Naive thymus-derived CD8-positive, alpha-beta T cell (primary cell): Measurements from ENCODE around the gene ZNF200. TPM values are rescaled to one million over a fixed set of nuclear protein-coding genes. Genes with fewer than 3 reads are reported as not detected.

Source experiments
- polyA plus RNA-seq, 3 donors: library from polyadenylated mRNA; unstranded; fragments of 300-500 nt; fragmentation: Illumina TruSeq; gene quantifications; one replicate each; pipeline ENCODE4 v1.2.3, GENCODE V29; 2021
- total RNA-seq, 8 experiments: library from RNA in 2 of 8; stranded (reverse) in 2 of 8; gene quantifications; one replicate each; pipeline ENCODE4 v1.2.3 and lab custom pipeline; 2021 to 2026

Gene ZNF200
- total and polyA plus RNA-seq, 5 experiments from 2014 or later, result 6.8 to 25.8 (median 14.3) TPM

Other genes with a start within 250 kb of the ZNF200 start
- not detected for gene CLDN9, start 222.2 kb downstream of the ZNF200 start, total RNA-seq
- not detected for gene CLDN9, start 222.2 kb downstream of the ZNF200 start, polyA plus RNA-seq
- gene CLDN6, start 217.0 kb downstream of the ZNF200 start, total RNA-seq, result not detected
- not detected for gene CLDN6, start 217.0 kb downstream of the ZNF200 start, polyA plus RNA-seq
- gene TNFRSF12A, start 214.8 kb downstream of the ZNF200 start, total RNA-seq, result under 1 TPM in 1 of 2 experiments, not detected in 1; 0.57 TPM
- under 1 TPM in 1 of 3 donors, not detected in 2; 0.33 TPM for gene TNFRSF12A, start 214.8 kb downstream of the ZNF200 start, polyA plus RNA-seq
- gene HCFC1R1, start 211.2 kb downstream of the ZNF200 start, total RNA-seq, result 10 to 100 TPM; 14.0 to 15.1 TPM
- gene HCFC1R1, start 211.2 kb downstream of the ZNF200 start, polyA plus RNA-seq, result 10 to 100 TPM; 13.1 to 16.5 (median 16.5) TPM
- 10 to 100 TPM; 24.2 to 24.9 TPM for gene THOC6, start 211.1 kb downstream of the ZNF200 start, total RNA-seq
- 10 to 100 TPM; 45.2 to 59.0 (median 58.8) TPM for gene THOC6, start 211.1 kb downstream of the ZNF200 start, polyA plus RNA-seq
- not detected for gene BICDL2, start 198.2 kb downstream of the ZNF200 start, total RNA-seq
- not detected for gene BICDL2, start 198.2 kb downstream of the ZNF200 start, polyA plus RNA-seq
- gene MMP25, start 188.6 kb downstream of the ZNF200 start, total RNA-seq, result under 1 TPM; 0.38 to 0.60 TPM
- gene MMP25, start 188.6 kb downstream of the ZNF200 start, polyA plus RNA-seq, result under 1 TPM; 0.36 to 0.94 (median 0.60) TPM
- gene IL32, start 169.5 kb downstream of the ZNF200 start, total RNA-seq, result 100 to 1,000 TPM; 363 to 375 TPM
- 1,000 to 10,000 TPM; 1,686 to 2,118 (median 1,952) TPM for gene IL32, start 169.5 kb downstream of the ZNF200 start, polyA plus RNA-seq
- under 1 TPM in 1 of 2 experiments, not detected in 1; 0.26 TPM for gene ZSCAN10, start 135.9 kb downstream of the ZNF200 start, total RNA-seq
- not detected for gene ZSCAN10, start 135.9 kb downstream of the ZNF200 start, polyA plus RNA-seq
- not detected for gene ZNF205, start 122.6 kb downstream of the ZNF200 start, total RNA-seq
- gene ZNF205, start 122.6 kb downstream of the ZNF200 start, polyA plus RNA-seq, result not detected
- gene ZNF213, start 100.1 kb downstream of the ZNF200 start, total RNA-seq, result 1 to 10 TPM; 8.9 to 9.2 TPM
- 1 to 10 TPM in 1 of 3 donors, under 1 TPM in 2; 0.27 to 2.5 (median 0.90) TPM for gene ZNF213, start 100.1 kb downstream of the ZNF200 start, polyA plus RNA-seq
- gene OR1F1, start 47.0 kb downstream of the ZNF200 start, total RNA-seq, result not detected
- not detected for gene OR1F1, start 47.0 kb downstream of the ZNF200 start, polyA plus RNA-seq
- gene MEFV, start 21.5 kb upstream of the ZNF200 start, total RNA-seq, result under 1 TPM; 0.41 to 0.60 TPM
- gene MEFV, start 21.5 kb upstream of the ZNF200 start, polyA plus RNA-seq, result not detected
- gene ZNF263, start 48.3 kb upstream of the ZNF200 start, total RNA-seq, result 10 to 100 TPM; 53.5 to 60.1 TPM
- 10 to 100 TPM; 33.9 to 62.2 (median 54.2) TPM for gene ZNF263, start 48.3 kb upstream of the ZNF200 start, polyA plus RNA-seq
- gene TIGD7, start 70.3 kb upstream of the ZNF200 start, total RNA-seq, result 10 to 100 TPM; 12.6 to 15.6 TPM
- 1 to 10 TPM; 5.8 to 7.0 (median 5.8) TPM for gene TIGD7, start 70.3 kb upstream of the ZNF200 start, polyA plus RNA-seq
- 100 to 1,000 TPM; 117 to 128 TPM for gene ZNF75A, start 70.3 kb upstream of the ZNF200 start, total RNA-seq
- 10 to 100 TPM; 18.2 to 32.3 (median 23.6) TPM for gene ZNF75A, start 70.3 kb upstream of the ZNF200 start, polyA plus RNA-seq
- not detected for gene OR2C1, start 120.7 kb upstream of the ZNF200 start, total RNA-seq
- under 1 TPM in 2 of 3 donors, not detected in 1; 0.39 TPM for gene OR2C1, start 120.7 kb upstream of the ZNF200 start, polyA plus RNA-seq
- gene ZSCAN32, start 165.8 kb upstream of the ZNF200 start, total RNA-seq, result 10 to 100 TPM; 26.8 to 28.4 TPM
- gene ZSCAN32, start 165.8 kb upstream of the ZNF200 start, polyA plus RNA-seq, result 10 to 100 TPM in 2 of 3 donors, 1 to 10 TPM in 1; 8.6 to 20.8 (median 19.0) TPM
- 10 to 100 TPM; 17.1 to 19.7 TPM for gene ZNF174, start 166.1 kb upstream of the ZNF200 start, total RNA-seq
- 10 to 100 TPM; 12.3 to 18.8 (median 14.0) TPM for gene ZNF174, start 166.1 kb upstream of the ZNF200 start, polyA plus RNA-seq
- 1 to 10 TPM; 5.7 to 5.8 TPM for gene ZNF597, start 208.3 kb upstream of the ZNF200 start, total RNA-seq
- 1 to 10 TPM; 1.1 to 2.3 (median 1.9) TPM for gene ZNF597, start 208.3 kb upstream of the ZNF200 start, polyA plus RNA-seq
- gene NAA60, start 208.5 kb upstream of the ZNF200 start, total RNA-seq, result 10 to 100 TPM; 68.5 to 74.4 TPM
- 10 to 100 TPM; 36.9 to 56.1 (median 44.4) TPM for gene NAA60, start 208.5 kb upstream of the ZNF200 start, polyA plus RNA-seq